K562 (cell line): ENCODE data around the gene DIAPH3. TPM values are rescaled to one million over a fixed set of nuclear protein-coding genes. Genes with fewer than 3 reads are reported as not detected.

ENCODE experiments used
- ATAC-seq: fragments of 200-7000 bp; cut with Tn5 transposase; 3 replicates; pipeline ENCODE4 v1.9.1; 2020; ENCODE audit warnings: moderate library complexity
- BruUV-seq: library from RNA; stranded (reverse); fragments of 400-500 nt; replicated peaks from 2 replicates; lab custom pipeline; 2021; lab: Mats Ljungman, UMichigan
- CTCF ChIA-PET: fragments of 300-600 bp; formaldehyde crosslinking; extraction: SDS; loops from one replicate; lab custom pipeline; 2021; ENCODE audit warnings: low intra/inter-chr PET ratio; lab: Yijun Ruan, JAX
- POLR2A ChIA-PET: fragments of 300-600, 350-650 bp; sonication (Branson Sonifier 250); formaldehyde crosslinking; extraction: SDS; loops from one replicate; lab custom pipeline; 2021; ENCODE audit warnings: antibody characterized with exemption, inconsistent platforms; lab: Yijun Ruan, JAX
- DNase-seq, 4 experiments: peaks; one replicate each; pipeline versions ENCODE4 v3.0.0 to v3.0.0-alpha.2; 2011 to 2018; ENCODE audit warnings: low spot score in 3 of 4, mixed read lengths in 3 of 4; ENCODE audit errors: extremely low read depth in 1 of 4
- FAIRE-seq: peaks from 2 replicates; lab custom pipeline; 2011; peaks lifted over from hg19 to GRCh38; lab: Jason Lieb, UNC
- H2AFZ ChIP-seq: 2 replicates; pipeline ENCODE4 v1.6.0; 2011; ENCODE audit warnings: low read depth, low read length, control low read depth, inconsistent platforms
- H3K27ac ChIP-seq: fragments of 200-600 bp; 3 replicates; pipeline ENCODE4 v1.8.0; 2011; ENCODE audit warnings: low read depth, mild to moderate bottlenecking, control low read depth, inconsistent platforms, low read length, moderate library complexity, mixed read lengths; ENCODE audit errors: extremely low read depth
- H3K27me3 ChIP-seq, 2 experiments: fragments of 300-600 bp in 1 of 2; 2 replicates in 1 of 2; 3 replicates in 1 of 2; pipeline versions ENCODE4 v1.6.0 to v1.8.0; 2011; ENCODE audit warnings: inconsistent platforms in 2 of 2, low read length in 2 of 2, mild to moderate bottlenecking in 1 of 2, mixed read lengths in 1 of 2, moderate library complexity in 1 of 2; ENCODE audit not compliant: control insufficient read depth in 2 of 2, insufficient read depth in 2 of 2
- H3K36me3 ChIP-seq: fragments of 300-600 bp; 3 replicates; pipeline ENCODE4 v1.8.0; 2011; ENCODE audit warnings: mild to moderate bottlenecking, low read length, inconsistent platforms; ENCODE audit not compliant: control insufficient read depth, insufficient read depth
- H3K4me1 ChIP-seq, 2 experiments: fragments of 200-600 bp in 1 of 2; replicated peaks in 1 of 2; 2 replicates in 1 of 2; 3 replicates in 1 of 2; pipeline versions ENCODE4 v1.5.1 to v1.8.0; 2011; ENCODE audit warnings: inconsistent platforms in 2 of 2, low read length in 2 of 2, mild to moderate bottlenecking in 1 of 2, mixed read lengths in 1 of 2, moderate library complexity in 1 of 2; ENCODE audit not compliant: control insufficient read depth in 2 of 2, insufficient read depth in 2 of 2
- H3K4me2 ChIP-seq: 2 replicates; pipeline ENCODE4 v1.6.1; 2011; ENCODE audit warnings: low read length, control low read depth, inconsistent platforms, mixed read lengths; ENCODE audit not compliant: insufficient read depth
- H3K4me3 ChIP-seq: fragments of 200-600 bp; sonication (generic), shearing (Covaris generic); 2 replicates; pipeline ENCODE4 v1.5.1; 2016; ENCODE audit warnings: control low read depth, inconsistent platforms
- H3K79me2 ChIP-seq: fragments of 200-600 bp; 3 replicates; pipeline ENCODE4 v1.8.0; 2011; ENCODE audit warnings: low read length, inconsistent platforms; ENCODE audit not compliant: control insufficient read depth, insufficient read depth
- H3K9ac ChIP-seq, 2 experiments: 2 replicates each; pipeline versions ENCODE4 v1.6.0 to v1.6.1; 2011; ENCODE audit warnings: low read depth in 2 of 2, low read length in 2 of 2, control low read depth in 1 of 2, inconsistent platforms in 1 of 2, mild to moderate bottlenecking in 1 of 2, mixed read lengths in 1 of 2; ENCODE audit not compliant: insufficient read depth in 1 of 2
- H3K9me1 ChIP-seq: one replicate; pipeline ENCODE4 v1.6.0; 2011; ENCODE audit warnings: inconsistent platforms, mild to moderate bottlenecking, low read length, moderate library complexity; ENCODE audit not compliant: control insufficient read depth, insufficient read depth
- H3K9me3 ChIP-seq: replicated peaks from 2 replicates; pipeline ENCODE4 v1.5.1; 2011; ENCODE audit warnings: low read depth, low read length, inconsistent platforms; ENCODE audit not compliant: control insufficient read depth, insufficient read depth
- H4K20me1 ChIP-seq: replicated peaks from 2 replicates; pipeline ENCODE4 v1.6.1; 2011; ENCODE audit warnings: low read length, inconsistent platforms, mixed read lengths; ENCODE audit not compliant: control insufficient read depth, insufficient read depth
- HDGF ChIP-seq: fragments of 450-650 bp; IDR thresholded peaks from 2 replicates; pipeline ENCODE4 v1.6.1; 2016
- HEY1 ChIP-seq: fragments of 250-450 bp; sonication (Bioruptor Pico); IDR thresholded peaks from 2 replicates; pipeline ENCODE4 v1.5.0; 2020; ENCODE audit warnings: mild to moderate bottlenecking, moderate library complexity, borderline replicate concordance
- PHF8 ChIP-seq: fragments of 200-600 bp; sonication (generic); IDR thresholded peaks from 2 replicates; pipeline ENCODE4 v1.6.1; 2012; ENCODE audit warnings: mixed run types, mild to moderate bottlenecking, inconsistent platforms, low read length, moderate library complexity, borderline replicate concordance
- in situ Hi-C: fragments of 300-500 bp; cut with MboI; formaldehyde crosslinking; loops from 4 replicates; pipeline ENCODE4 v1.15.0; 2018; ENCODE audit warnings: inconsistent platforms, mixed read lengths
- intact Hi-C: fragments of 100-400 bp; cut with micrococcal nuclease; formaldehyde crosslinking; loops from 2 replicates; pipeline ENCODE4 v1.14.2; 2022
- polyA plus RNA-seq, 8 experiments: library from polyadenylated mRNA; depleted of rRNA in 4 of 8; stranded (reverse) in 5 of 8; unstranded in 3 of 8; fragments of >200 nt; fragmentation: Nextera tagmentation in 2 of 8; fragmentation: Illumina TruSeq in 1 of 8; extraction: Ambion mirVana in 2 of 8; extraction: Trizol in 1 of 8; gene quantifications; 2 replicates each; pipeline versions ENCODE4 v1.2.1 to v1.2.3, GENCODE V29; 2011 to 2014; ENCODE audit warnings: inconsistent platforms in 1 of 8, missing spikeins in 1 of 8
- total RNA-seq, 7 experiments: library from RNA; depleted of rRNA in 6 of 7; stranded (reverse); fragments of >200 nt in 6 of 7; fragmentation: Illumina TruSeq in 2 of 7; extraction: Trizol in 2 of 7; gene quantifications; 2 replicates each; pipeline versions ENCODE4 v1.2.1 to v1.2.3, GENCODE V29; 2011 to 2021; ENCODE audit warnings: low replicate concordance in 1 of 7
- TF ChIP-seq, protein P1 (sequence below): fragments of 250-450 bp; sonication (Bioruptor Pico); IDR thresholded peaks from 2 replicates; pipeline ENCODE4 v1.8.0; 2022; ENCODE audit warnings: inconsistent platforms, mild to moderate bottlenecking, moderate library complexity, borderline replicate concordance
- TF ChIP-seq, protein P2 (sequence below): sonication (generic); formaldehyde crosslinking; IDR thresholded peaks from 2 replicates; pipeline ENCODE4 v1.8.0; 2022; ENCODE audit warnings: missing genetic modification reagents, mild to moderate bottlenecking, borderline replicate concordance
- TF ChIP-seq, protein P3 (sequence below): fragments of 250-450 bp; sonication (Bioruptor Pico); IDR thresholded peaks from 2 replicates; pipeline ENCODE4 v1.4.0; 2020; ENCODE audit warnings: mild to moderate bottlenecking, moderate library complexity

DIAPH3 gene
- total and polyA plus RNA-seq, 9 of the 15 experiments (the other 6 are each of a cell fraction or from before 2014, with no cell fraction given): 9.0 to 18.7 (median 14.7) TPM

DNA sequence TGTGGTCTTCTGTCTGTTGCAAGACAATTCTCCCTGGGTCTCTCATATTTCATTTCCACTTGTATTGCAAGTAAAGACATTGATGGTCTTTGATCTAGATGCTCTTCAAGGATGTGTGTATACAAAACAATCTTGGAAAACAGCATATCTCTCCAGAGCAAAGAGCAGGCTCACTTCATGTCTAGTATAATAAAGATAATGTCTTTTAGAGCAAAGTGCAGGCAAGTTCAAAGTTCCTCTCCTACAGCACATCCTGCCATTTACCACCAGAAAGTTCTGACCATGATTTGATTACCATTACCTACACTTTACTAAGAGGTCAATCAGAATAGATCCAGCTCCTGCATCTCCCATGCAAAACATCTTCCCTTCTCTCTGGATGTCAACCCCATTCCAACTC, 162.8 kb downstream of the DIAPH3 start (continued):
- no peak for TF ChIP-seq HEY1 (CRISPR knock-in tag)
- TF ChIP-seq, protein P1, sequence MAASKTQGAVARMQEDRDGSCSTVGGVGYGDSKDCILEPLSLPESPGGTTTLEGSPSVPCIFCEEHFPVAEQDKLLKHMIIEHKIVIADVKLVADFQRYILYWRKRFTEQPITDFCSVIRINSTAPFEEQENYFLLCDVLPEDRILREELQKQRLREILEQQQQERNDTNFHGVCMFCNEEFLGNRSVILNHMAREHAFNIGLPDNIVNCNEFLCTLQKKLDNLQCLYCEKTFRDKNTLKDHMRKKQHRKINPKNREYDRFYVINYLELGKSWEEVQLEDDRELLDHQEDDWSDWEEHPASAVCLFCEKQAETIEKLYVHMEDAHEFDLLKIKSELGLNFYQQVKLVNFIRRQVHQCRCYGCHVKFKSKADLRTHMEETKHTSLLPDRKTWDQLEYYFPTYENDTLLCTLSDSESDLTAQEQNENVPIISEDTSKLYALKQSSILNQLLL (CRISPR knock-in tag): no peak
- TF ChIP-seq, protein P2, sequence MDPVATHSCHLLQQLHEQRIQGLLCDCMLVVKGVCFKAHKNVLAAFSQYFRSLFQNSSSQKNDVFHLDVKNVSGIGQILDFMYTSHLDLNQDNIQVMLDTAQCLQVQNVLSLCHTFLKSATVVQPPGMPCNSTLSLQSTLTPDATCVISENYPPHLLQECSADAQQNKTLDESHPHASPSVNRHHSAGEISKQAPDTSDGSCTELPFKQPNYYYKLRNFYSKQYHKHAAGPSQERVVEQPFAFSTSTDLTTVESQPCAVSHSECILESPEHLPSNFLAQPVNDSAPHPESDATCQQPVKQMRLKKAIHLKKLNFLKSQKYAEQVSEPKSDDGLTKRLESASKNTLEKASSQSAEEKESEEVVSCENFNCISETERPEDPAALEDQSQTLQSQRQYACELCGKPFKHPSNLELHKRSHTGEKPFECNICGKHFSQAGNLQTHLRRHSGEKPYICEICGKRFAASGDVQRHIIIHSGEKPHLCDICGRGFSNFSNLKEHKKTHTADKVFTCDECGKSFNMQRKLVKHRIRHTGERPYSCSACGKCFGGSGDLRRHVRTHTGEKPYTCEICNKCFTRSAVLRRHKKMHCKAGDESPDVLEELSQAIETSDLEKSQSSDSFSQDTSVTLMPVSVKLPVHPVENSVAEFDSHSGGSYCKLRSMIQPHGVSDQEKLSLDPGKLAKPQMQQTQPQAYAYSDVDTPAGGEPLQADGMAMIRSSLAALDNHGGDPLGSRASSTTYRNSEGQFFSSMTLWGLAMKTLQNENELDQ (CRISPR knock-in tag): no peak
- TF ChIP-seq HDGF: no peak
- TF ChIP-seq PHF8: no peak

DNA sequence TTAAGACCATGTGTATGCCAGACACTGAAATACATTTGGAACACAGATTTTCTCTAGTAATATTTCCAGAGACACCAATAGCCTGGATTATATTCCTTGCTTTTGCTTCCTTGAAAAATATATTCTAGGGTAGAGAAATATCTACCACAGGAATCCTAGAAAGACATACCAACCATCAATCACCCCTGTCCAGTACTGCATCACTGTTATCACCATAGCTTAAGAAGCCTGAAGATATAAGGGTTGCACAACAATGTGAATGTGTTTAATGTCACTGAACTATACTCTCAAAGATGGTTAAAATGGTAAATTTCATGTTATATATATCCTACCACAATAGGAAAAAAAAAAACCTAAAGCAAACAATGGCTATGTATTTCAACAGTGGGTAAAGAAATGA, 163.6 kb downstream of the DIAPH3 start:
- CTCF ChIA-PET: no interaction called here
- no peak for FAIRE-seq
- no peak for DNase-seq

More for the DNA sequence above, 163.6 kb downstream of the DIAPH3 start:
- no peak for ATAC-seq
- TF ChIP-seq, protein P3, sequence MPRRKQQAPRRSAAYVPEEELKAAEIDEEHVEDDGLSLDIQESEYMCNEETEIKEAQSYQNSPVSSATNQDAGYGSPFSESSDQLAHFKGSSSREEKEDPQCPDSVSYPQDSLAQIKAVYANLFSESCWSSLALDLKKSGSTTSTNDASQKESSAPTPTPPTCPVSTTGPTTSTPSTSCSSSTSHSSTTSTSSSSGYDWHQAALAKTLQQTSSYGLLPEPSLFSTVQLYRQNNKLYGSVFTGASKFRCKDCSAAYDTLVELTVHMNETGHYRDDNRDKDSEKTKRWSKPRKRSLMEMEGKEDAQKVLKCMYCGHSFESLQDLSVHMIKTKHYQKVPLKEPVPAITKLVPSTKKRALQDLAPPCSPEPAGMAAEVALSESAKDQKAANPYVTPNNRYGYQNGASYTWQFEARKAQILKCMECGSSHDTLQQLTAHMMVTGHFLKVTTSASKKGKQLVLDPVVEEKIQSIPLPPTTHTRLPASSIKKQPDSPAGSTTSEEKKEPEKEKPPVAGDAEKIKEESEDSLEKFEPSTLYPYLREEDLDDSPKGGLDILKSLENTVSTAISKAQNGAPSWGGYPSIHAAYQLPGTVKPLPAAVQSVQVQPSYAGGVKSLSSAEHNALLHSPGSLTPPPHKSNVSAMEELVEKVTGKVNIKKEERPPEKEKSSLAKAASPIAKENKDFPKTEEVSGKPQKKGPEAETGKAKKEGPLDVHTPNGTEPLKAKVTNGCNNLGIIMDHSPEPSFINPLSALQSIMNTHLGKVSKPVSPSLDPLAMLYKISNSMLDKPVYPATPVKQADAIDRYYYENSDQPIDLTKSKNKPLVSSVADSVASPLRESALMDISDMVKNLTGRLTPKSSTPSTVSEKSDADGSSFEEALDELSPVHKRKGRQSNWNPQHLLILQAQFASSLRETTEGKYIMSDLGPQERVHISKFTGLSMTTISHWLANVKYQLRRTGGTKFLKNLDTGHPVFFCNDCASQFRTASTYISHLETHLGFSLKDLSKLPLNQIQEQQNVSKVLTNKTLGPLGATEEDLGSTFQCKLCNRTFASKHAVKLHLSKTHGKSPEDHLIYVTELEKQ (CRISPR knock-in tag): no peak
- TF ChIP-seq, all 486 proteins: peak for 0
- in situ Hi-C loops (no loop called here), intact Hi-C loops (no loop called here)
- no peaks in the 10 kb centered on the region for H3K79me2 ChIP-seq
- POLR2A ChIA-PET: no interaction called here
- H4K20me1 ChIP-seq: no peaks in the 10 kb centered on the region
- no peak overlapping the region for H3K27ac ChIP-seq
- BruUV-seq: no TSS peak
- no peak overlapping the region for H3K4me3 ChIP-seq
- H3K4me1 ChIP-seq: no peaks in the 10 kb centered on the region
- no peak overlapping the region for H3K9ac ChIP-seq
- H3K9me1 ChIP-seq: no peaks in the 10 kb centered on the region
- no peaks in the 10 kb centered on the region for H3K27me3 ChIP-seq
- H3K4me2 ChIP-seq: no peak overlapping the region
- no peaks in the 10 kb centered on the region for H3K36me3 ChIP-seq
- no peak overlapping the region for H2AFZ ChIP-seq
- no peaks in the 10 kb centered on the region for H3K9me3 ChIP-seq
